ENCODE results near the gene YPEL1.
"Not testable (repeated sequence)": the region's sequence is repeated elsewhere in the genome, so short reads cannot be mapped to it uniquely, and the experiment has no call there.

YPEL1 gene

DNA sequence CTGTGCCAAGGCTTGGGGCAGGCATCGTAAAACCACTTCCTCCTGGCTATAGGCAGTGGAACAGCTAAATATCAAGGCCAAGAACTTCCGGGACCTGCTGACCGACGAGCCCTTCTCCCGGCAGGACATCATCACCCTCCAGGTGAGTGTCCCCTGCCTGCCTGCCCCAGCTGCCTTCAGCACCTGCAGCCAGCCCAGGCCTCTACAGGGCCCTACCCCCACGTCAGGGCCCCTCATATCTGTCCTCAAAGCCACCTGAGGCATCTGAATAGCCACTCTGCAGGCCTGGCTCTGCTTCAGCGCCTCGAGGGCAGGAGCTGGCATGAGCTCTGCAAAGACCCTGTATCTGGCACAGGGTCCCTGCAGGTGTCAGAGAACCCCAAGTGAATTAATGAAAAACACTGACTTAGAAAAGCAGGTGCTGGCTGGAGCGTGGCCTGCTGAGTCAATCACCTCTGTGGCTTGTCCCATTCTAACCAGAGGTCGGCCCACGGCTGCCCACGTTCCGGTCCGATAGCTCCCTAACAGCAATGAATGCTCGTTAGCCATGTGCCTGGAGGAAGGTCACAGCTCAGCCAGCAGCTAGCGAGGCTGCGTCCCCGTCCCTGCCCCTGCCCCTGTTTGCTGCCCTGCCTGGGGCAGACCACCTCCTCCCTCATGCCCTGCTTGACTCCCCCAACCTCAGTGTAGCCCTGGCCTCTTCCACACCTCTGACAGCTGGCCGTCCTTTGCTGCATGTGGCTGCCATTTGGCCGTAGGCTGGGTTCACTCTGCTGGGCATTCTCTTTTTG lies 53.0 kb downstream of the YPEL1 start:
- DNase-seq, result no peak

DNA sequence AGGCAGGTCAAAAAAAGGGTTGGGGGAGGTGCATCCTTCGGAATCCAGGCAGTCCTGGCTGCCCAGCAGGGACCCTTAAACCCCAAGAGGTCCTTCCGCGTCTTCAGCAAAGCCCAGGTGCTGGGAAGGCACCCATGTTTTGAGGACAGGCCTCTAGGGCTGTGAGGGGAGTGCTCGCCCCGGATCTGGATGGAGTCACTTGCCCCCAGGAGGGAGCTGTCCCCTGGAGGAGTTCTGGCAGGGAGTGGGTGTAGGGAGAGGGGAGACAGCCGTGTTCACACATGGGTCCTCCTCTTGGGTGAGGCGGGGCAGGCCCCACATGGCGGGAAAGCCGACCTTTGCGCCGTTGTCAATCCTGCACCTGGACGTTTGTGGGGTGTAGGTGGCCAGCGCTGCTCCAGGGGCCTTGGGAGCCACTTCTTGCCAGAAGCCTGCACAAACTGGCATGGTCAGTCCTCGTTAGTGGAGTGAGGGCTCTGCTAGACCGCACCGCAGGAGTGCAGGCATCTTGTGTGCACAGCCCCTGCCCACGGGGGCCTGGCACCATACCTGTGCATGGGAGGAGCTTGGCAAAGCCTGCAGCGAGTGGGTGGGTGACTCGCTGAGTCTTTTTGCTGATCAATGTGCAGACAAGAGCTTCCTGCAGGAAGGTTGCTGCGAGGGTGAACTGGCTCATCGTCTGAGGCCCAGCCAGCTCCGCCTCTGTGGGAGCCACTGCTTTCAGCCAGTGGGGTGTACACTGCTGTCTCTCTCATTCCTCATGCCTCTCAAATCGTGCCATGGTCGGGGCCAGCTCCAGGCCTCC lies 53.8 kb downstream of the YPEL1 start:
- no peak for DNase-seq

DNA sequence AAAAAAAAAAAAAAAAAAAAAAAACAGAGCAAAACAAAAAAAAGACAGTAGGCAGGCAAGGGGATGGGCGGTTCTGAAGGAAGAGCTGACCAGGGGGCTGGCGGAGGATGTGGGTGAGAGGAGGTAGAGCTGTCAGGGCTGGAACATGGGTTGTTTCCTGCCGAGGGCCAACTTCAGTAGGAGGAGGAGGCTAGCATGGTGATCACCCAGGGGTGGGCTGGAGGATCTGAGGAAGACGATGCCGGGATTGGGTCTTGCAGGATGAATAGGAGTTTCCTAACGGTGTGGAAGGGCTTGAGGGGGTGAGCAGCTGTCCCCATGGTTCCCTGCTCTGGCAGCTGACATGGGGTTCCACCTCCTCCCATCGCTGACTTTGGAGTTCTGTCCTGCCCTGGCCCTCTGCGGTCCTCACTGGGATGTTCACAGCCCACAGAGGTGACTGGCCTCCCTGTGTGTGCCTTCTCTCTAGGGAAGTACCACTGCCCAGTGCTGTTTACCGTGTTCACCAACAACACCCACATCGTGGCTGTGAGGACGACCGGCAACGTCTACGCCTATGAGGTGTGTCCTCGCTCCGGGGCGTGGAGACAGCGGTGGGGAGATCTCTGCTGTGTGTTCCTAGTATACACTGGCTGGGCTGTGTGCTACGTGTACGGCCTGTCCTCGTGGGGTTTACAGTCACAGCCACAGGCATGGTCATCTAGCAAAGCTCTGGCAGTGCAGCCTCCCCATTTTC lies 54.6 kb downstream of the YPEL1 start:
- DNase-seq, result no peak

DNA sequence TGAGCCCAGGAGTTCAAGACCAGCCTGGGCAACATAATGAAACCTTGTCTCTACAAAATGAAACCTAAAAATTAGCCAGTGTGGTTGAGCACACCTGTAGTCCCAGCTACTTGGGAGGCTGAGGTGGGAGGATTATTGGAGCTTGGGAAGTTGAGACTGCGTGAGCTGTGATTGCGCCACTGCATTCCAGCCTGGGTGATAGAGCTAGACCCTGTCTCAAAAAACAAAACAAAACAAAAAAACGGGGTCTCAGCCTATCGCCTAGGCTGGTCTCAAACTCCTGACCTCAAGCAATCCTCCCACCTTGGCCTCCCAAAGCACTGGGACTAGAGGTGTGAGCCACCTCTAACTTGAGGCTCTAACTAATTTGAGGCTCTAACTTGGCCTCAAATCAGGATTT lies 56.2 kb downstream of the YPEL1 start:
- DNase-seq, result no peak

DNA sequence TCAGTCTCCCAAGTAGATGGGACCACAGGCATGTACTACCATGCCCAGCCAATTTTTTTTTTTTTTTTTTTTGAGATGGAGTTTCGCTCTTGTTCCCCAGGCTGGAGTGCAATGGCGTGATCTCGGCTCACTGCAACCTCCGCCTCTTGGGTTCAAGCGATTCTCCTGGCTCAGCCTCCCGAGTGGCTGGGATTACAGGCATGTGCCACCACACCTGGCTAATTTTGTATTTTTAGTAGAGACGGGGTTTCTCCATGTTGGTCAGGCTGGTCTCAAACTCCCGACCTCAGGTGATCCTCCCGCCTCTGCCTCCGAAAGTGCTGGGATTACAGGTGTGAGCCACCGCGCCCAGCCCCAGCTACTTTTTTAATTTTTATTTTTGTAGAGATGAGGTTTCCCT lies 56.8 kb downstream of the YPEL1 start:
- DNase-seq, result not testable (repeated sequence)

DNA sequence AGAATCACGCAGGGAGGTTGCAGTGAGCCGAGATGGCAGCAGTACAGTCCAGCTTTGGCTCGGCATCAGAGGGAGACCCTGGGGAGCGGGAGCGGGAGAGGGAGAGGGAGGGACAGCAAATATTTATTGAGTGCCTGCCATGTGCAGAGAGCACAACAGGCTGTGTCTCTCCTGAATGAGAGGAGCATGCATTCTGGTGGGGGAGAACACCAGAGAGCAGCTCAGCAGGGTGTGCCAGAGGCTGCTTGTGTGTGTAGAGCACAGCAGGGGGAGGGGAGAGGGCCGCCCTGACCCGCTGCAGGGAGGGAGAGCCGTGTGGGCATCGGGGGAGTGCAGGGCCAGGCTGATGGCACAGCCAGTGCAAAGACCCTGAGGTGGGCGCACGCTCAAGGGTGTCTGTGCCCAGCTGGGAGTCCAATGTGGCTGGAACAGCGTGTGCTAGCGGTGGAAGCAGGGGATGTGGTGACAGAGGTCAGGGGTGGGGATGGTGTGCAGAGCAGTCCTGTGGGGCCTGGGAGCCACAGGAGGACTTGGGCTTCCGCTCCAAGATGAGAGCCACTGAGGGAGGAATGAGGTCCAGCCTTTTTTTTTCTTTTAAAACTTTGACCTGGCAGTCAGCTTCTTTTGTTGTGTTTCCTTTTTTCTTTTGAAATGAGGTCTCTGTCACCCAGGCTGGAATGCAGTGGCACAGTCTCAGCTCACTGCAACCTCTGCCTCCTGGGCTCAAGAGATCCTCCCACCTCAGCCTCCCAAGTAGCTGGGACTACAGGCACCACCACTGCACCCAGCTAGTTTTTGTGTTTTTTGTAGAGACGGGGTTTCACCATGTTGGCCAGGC lies 57.8 kb downstream of the YPEL1 start:
- no peak for DNase-seq

DNA sequence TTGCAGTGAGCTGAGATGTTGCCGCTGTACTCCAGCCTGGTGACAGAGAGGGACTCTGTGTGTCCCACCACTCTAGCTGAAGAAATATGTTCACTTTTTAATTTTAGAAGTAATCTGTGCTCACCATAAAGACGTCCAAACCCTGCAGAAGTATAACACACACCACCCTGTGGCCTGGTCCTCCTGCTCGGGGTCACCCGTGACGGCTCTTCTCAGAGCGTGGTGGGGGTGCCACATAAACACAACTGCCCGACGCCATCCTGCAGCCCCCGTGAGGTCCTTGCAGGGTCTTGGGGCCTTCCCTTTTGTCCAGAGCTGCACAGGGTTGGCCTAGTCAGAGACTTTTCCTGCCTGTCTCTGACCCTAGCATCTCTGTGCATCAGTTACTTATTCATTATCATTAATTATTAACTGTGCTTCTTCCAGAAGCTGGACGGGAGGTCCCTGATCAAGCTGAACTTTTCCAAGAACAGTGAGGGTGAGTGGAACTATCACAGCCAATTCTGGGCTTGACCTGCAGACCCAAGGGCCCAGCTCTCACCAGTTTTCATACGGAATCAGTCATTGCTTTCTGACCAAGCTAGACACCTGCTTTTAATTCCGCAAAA lies 60.9 kb downstream of the YPEL1 start:
- DNase-seq, result no peak

DNA sequence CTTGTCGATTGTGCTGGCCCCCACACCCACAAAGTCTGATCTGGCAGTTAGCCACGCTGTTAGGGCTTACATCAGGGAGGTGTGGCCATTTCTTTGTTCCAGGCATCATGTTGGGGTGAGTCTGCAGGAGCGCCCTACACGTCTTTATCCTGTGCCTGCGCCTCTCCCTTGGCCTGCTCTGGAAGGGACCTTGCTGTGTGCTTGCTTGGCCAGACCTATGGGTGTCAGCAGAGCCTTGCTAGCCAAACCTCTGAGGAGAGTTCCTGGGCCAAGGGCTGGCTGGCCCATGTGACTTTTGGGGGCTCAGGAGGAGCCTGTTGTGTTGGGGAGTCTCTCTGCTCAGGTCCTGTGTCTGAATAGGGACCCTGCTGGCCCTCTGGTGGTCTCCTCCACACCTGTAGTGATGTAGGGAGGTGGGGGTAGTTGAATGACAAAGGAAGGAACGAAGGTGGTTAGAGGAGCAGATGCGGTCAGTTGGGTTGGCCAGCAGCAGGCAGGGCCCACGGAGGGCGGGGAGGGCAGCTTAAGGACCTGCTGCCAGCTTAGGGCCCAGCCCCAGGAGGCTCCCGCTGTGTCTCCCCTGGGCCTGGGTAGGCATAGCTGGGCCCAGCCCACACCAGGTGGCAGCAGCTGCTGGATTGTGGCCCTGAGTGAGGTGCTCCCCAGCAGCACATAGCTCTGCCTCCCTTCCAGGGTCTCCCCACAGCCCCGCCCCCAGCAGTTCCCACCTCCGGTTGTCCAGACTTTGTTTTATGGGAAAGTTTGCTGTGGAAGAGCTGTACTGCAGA lies 61.9 kb downstream of the YPEL1 start:
- DNase-seq, result no peak

DNA sequence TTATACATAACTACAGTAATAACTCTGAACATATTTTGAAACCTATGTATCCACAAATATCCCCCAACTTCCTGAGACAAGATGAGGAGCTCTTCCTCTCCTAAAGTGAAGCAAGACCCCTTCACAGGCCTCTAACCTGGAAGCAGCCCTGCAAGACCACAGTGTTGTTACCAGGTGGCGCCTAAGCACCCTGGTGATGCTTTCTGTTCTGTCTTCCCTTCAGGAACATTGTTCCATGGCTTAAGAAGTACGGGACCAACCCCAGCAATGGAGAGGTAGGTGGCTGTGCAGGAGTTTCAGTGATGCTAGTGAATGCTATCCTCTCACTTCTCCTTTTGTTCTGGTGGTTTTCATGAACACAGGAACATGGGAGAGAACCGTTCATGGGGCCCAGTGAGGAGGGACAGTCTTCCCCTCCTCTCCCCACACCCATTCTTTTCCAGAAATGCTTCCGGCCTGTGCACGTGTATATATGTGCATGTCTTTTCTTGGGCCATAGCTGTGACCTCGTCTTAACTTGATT lies 63.4 kb downstream of the YPEL1 start:
- DNase-seq, result peak; percentile 73

DNA sequence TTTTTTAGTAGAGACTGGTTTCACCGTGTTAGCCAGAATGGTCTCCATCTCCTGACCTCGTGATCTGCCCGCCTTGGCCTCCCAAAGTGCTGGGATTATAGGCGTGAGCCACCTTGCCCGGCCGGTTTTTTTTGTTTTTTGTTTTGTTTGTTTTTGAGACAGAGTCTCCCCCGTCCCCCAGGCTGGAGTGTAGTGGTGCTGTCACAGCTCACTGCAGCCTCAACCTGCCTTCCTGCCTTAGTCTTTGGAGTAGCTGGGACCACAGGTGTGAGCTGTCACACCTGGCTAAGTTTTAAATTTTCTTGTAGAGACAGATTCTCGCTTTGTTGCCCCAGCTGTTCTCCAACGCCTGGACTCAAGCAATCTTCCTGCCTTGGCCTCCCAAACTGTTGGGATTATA lies 66.6 kb downstream of the YPEL1 start:
- DNase-seq, result no peak

DNA sequence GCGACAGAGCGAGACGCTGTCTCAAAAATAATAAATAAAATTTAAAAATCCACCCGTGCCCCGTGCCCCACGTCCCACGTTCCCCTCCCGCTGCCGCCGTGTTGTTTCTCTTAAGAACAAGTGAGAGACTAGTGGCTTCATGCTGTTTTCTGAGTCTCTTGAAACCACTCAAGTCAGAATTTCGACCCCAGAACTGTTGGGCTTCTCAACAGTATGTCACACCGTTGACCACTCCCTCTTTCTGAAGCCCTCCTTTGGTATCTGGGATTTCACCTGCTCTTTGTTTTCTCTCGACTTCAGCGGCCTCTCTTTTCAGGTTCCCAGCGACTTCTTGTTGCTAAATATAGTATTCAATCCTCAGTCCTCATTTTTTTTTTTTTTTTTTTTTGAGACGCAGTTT lies 68.8 kb downstream of the YPEL1 start:
- no peak for DNase-seq

DNA sequence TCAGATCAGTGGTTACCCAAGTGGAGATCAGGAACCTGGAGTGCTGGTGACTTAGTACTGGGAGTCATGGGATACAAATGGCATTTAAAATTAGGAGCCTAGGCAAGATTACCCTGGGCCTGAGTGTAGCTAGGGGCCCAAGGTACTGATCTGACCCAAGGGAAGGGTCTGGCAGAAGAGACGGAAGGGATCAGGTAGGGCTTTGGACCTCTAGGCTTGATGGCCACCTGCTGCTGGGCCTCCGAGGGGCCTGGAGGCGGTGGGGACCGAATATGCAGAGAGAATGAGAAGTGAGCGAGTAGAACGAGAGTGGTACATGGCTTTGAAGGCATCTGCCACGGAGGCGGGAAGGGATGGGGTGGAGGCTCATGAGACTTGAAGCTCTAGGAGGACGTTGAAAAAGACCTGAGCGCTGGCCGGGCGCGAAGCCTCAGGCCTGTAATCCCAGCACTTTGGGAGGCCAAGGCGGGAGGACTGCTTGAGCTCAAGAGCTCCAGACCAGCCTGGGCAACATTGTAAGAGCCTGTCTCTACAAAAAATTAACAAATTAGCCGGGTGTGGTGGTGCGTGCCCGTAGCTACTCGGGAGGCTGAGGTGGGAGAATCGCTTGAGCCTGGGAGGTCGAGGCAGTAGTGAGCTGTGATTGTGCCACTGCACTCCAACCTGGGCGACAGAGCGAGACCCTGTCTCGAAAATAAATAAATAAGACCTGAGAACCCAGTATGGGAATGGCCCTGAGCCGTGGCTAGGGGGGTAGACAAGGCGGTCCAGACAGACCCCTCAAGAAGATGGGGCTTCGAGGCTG lies 70.3 kb downstream of the YPEL1 start:
- no peak for DNase-seq

DNA sequence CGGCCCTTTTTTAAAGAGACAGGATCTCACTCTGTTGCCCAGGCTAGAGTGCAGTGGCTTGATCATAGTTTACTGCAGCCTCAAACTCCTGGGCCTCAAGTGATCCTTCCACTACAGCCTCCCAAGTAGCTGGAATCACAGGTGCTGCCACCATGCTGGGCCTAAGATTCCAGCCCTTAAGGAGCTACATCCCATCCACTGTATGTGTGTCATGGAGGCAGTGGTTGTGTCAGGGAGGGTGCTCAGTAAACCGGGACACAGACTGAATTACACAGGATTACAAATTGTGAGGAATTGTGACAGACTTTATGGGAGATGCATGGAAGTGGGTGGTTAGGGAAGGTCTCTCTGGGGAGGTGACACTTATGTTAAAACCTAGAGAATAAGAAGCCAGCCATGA lies 71.9 kb downstream of the YPEL1 start:
- DNase-seq, result no peak

DNA sequence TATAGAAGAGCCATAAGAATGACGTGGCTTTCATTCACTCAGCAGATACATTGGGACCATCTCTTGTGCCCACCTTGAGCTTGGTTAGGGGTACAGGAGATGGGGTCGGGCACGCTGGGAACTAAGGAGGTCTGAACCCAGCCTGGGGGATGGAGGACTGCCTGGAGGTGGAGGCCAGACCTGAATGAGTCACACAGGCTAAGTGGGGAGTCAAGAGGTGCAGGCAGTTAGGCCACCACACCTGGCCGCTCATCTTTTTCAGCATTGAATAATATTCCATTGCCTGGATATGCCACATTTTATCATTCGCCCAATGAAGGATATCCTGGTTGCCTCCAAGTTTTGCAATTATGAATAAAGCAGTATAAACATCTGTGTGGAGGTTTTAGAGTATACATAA lies 73.6 kb downstream of the YPEL1 start:
- no peak for DNase-seq

DNA sequence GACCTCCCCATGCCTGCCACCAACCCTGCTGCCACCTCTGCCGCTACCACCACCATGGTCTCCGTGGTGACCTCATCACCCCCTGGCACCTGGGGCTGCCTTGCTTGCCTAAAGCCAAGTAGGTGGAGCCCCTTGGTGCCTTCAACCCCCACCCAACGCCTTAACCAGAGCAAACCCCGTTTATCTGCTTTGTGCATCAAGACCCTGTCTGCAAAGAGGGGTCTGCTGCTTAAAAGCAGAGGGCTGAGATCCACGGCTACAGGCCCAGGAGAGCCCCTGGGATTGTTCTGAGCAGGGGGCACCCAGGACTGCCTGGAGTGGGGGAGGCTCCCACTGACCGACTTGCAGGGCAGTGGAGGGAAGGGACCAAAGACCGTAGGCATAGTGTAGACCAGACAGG lies 74.7 kb downstream of the YPEL1 start:
- no peak for DNase-seq

DNA sequence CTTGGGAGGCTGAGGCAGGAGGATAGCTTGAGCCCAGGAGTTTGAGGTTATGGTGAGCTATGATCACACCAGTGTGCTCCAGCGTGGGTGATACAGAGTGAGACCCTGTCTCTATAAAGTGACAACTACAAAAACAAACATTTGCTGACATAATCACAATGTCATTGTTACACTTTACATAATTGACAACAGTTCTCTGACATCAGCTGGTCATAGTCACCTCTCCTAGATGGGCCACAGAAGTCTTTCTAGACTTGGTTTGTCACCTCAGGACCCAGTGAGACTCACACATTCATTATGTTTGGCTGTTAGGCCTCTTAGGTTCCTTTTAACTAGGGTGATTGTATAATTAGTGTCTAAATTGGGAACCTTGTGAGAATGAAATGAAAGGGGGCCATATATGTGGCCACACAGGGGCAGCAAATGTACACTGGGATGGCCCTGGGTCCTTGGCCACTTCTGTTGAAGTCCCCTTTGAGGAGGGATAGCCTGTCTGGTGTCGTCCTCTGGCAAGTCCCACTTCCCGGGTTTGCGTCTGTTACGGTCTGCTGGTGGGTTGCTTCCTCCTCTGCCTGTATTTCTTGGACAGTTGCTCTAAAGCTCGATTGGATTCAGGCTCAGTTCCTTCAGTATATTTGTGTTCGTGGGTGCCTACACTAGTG lies 75.6 kb downstream of the YPEL1 start:
- DNase-seq, result peak; percentile 16

DNA sequence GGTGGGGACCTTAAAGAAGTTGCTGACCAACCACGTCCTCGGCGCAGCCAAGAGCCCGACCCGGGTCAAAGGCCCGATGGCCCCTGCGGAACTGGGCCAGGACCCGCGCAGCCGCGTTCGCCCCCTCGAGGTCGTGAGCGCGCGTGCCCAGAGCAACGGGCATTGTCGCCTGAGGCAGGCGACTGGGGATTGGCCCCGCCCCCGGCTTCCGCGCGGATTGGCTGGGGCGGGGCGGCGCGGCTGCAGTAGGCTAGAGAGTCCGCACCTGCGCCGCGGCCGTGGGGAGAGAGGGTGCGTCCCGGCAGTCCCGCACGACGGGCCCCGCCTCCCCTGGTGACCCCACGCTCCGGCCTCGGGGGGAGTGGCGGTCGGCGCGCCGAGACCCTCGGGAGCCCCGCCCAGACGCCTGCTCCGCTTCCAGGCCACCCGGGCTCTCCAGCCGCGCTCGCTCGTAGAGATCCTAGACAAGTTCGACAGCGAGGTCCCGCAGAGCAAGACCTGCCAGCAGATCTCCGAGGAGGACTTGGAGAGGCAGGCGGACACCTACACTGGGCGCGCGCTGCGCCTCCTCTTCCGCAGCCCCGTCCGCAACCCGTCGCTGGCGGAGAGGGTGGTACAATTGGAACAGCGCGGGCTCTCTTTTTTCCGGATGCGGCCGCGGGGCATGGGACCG lies 78.1 kb downstream of the YPEL1 start:
- DNase-seq, result peak; percentile 81

DNA sequence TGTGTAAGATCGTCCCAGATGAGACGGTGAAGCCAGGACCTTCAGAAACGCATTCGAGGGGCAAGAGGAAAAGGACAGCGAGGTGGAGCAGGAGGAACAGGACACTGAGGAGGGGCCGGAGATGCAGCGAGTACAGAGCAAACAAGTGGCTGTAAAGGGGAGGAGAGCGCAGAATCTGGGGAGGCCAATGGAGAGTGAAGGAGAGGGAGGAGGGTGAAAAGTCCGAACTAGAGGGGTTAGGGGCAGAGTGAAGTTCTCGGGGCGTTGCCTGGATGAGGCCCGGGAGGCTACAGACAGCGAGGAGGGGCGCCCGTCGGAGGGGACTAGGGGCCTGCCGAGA lies 78.6 kb downstream of the YPEL1 start:
- no peak for DNase-seq
